ENCODE results near the gene GLCE.

GLCE gene

DNA sequence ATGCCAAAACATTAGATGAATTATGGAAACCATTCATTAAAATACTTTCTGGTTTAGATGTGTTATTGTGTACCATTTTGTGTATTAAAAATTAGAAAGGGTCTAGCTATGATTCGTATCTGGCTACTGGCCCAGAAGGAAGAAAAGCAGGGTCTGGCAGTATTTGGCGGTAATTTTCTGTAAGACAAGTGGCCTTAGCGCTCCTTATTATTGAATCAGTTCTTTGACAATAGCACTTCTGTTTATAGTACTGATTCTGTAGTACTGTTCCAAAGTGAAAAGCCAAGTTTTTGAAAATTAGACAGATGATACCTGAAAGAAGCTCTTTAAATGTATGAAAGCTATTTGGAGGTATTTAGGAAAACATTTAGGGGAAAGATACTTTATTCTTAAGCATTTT, 10.2 kb downstream of the GLCE start:
- Histone ChIP-seq H3K27ac (ENCODE audit: low read depth, low read length, poor library complexity, severe bottlenecking) (no peak overlapping the region), H3K27me3 (ENCODE audit: insufficient read depth, low read length) (no peaks in the 10 kb centered on the region), H3F3A (ENCODE audit: insufficient read depth, low read length) (no peaks in the 10 kb centered on the region; the same call in 1 of the 2 replicates), H3K4me2 (ENCODE audit: low read length) (no peak overlapping the region), H3K4me3 (ENCODE audit: low read depth, low read length, poor library complexity, severe bottlenecking) (no peak overlapping the region), H3K9ac (ENCODE audit: low read length) (no peak overlapping the region), H3K9me3 (ENCODE audit: low read length) (no peaks in the 10 kb centered on the region), H3K79me2 (ENCODE audit: insufficient read depth, low read length) (no peaks in the 10 kb centered on the region), H3K36me3 (ENCODE audit: insufficient read depth, low read length) (no peaks in the 10 kb centered on the region), H3K4me1 (ENCODE audit: insufficient read depth, low read length, severe bottlenecking) (no peaks in the 10 kb centered on the region), H3K9me2 (ENCODE audit: low read depth, low read length) (no peaks in the 10 kb centered on the region), H4K20me1 (ENCODE audit: insufficient read depth, low read length) (no peaks in the 10 kb centered on the region), H2AFZ (ENCODE audit: low read length) (no peak overlapping the region)
- TF ChIP-seq, protein P1, sequence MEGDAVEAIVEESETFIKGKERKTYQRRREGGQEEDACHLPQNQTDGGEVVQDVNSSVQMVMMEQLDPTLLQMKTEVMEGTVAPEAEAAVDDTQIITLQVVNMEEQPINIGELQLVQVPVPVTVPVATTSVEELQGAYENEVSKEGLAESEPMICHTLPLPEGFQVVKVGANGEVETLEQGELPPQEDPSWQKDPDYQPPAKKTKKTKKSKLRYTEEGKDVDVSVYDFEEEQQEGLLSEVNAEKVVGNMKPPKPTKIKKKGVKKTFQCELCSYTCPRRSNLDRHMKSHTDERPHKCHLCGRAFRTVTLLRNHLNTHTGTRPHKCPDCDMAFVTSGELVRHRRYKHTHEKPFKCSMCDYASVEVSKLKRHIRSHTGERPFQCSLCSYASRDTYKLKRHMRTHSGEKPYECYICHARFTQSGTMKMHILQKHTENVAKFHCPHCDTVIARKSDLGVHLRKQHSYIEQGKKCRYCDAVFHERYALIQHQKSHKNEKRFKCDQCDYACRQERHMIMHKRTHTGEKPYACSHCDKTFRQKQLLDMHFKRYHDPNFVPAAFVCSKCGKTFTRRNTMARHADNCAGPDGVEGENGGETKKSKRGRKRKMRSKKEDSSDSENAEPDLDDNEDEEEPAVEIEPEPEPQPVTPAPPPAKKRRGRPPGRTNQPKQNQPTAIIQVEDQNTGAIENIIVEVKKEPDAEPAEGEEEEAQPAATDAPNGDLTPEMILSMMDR (IDR thresholded peaks at IDR 0.05; ENCODE audit: low read length) = no peak
- TF ChIP-seq EZH2 (IDR thresholded peaks at IDR 0.05; ENCODE audit: borderline replicate concordance, low read length) = no peak

DNA sequence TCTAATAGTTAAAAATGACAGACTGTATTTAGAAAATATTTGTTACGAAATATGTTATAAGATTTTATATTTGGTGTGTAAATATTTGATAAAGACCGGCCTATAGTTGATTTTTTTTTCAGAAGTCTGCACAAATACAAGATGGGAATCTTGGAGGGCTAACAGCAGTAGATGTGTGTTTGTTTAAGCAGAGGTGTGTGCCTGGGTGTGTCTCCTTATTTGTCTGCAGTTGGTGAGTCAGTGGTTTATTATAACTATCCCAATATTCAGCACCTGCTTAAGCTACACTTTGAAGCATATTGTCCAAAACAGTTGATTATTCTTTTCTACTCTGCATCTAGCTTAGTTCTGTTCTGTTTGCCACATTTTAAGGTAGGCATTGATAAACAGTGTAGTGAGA, 12.4 kb downstream of the GLCE start:
- H3F3A ChIP-seq (ENCODE audit: insufficient read depth, low read length) = no peaks in the 10 kb centered on the region; the same call in 1 of the 2 replicates
- H3K36me3 ChIP-seq (ENCODE audit: insufficient read depth, low read length) = no peaks in the 10 kb centered on the region
- H3K4me1 ChIP-seq (ENCODE audit: insufficient read depth, low read length, severe bottlenecking) = no peaks in the 10 kb centered on the region
- H4K20me1 ChIP-seq (ENCODE audit: insufficient read depth, low read length) = no peaks in the 10 kb centered on the region
- no peak overlapping the region for H2AFZ ChIP-seq (ENCODE audit: low read length)
- no peak overlapping the region for H3K9ac ChIP-seq (ENCODE audit: low read length)
- H3K4me2 ChIP-seq (ENCODE audit: low read length) = no peak overlapping the region
- H3K79me2 ChIP-seq (ENCODE audit: insufficient read depth, low read length) = no peaks in the 10 kb centered on the region
- no peaks in the 10 kb centered on the region for H3K27me3 ChIP-seq (ENCODE audit: insufficient read depth, low read length)
- H3K4me3 ChIP-seq (ENCODE audit: low read depth, low read length, poor library complexity, severe bottlenecking) = no peak overlapping the region
- H3K27ac ChIP-seq (ENCODE audit: low read depth, low read length, poor library complexity, severe bottlenecking) = no peak overlapping the region
- H3K9me3 ChIP-seq (ENCODE audit: low read length) = no peaks in the 10 kb centered on the region
- TF ChIP-seq EZH2 (IDR thresholded peaks at IDR 0.05; ENCODE audit: borderline replicate concordance, low read length) = no peak
- TF ChIP-seq, protein P1 (IDR thresholded peaks at IDR 0.05; ENCODE audit: low read length) = no peak
- H3K9me2 ChIP-seq (ENCODE audit: low read depth, low read length) = no peaks in the 10 kb centered on the region

DNA sequence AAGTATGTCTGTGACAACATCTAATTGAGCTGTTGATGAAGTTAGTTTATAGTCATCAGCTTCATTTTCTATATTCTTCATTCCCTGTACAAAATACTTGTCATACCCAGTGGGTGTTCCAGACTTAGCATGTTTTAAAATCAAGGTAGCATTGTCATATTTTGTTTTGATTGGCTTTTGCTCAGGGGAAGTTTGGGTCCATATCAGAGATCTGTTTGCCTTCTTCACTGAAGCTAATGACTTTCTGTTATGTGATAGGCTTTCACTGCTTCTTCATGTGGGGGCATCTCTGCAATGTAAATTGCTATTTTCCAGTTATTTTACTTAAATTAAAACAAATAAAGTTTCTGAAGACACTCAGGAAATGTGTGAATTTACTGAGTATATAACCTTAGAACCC, 15.1 kb downstream of the GLCE start:
- Histone ChIP-seq H3K27ac (ENCODE audit: low read depth, low read length, poor library complexity, severe bottlenecking) (no peak overlapping the region), H3F3A (ENCODE audit: insufficient read depth, low read length) (no peaks in the 10 kb centered on the region; the same call in 1 of the 2 replicates), H3K9ac (ENCODE audit: low read length) (no peak overlapping the region), H3K27me3 (ENCODE audit: insufficient read depth, low read length) (no peaks in the 10 kb centered on the region), H3K79me2 (ENCODE audit: insufficient read depth, low read length) (no peaks in the 10 kb centered on the region), H2AFZ (ENCODE audit: low read length) (no peak overlapping the region), H3K36me3 (ENCODE audit: insufficient read depth, low read length) (no peaks in the 10 kb centered on the region), H3K4me3 (ENCODE audit: low read depth, low read length, poor library complexity, severe bottlenecking) (no peak overlapping the region), H3K9me2 (ENCODE audit: low read depth, low read length) (no peaks in the 10 kb centered on the region), H3K4me1 (ENCODE audit: insufficient read depth, low read length, severe bottlenecking) (no peaks in the 10 kb centered on the region), H3K9me3 (ENCODE audit: low read length) (no peaks in the 10 kb centered on the region), H3K4me2 (ENCODE audit: low read length) (no peak overlapping the region), H4K20me1 (ENCODE audit: insufficient read depth, low read length) (no peaks in the 10 kb centered on the region)
- TF ChIP-seq, protein P1 (IDR thresholded peaks at IDR 0.05; ENCODE audit: low read length) = no peak
- no peak for TF ChIP-seq EZH2 (IDR thresholded peaks at IDR 0.05; ENCODE audit: borderline replicate concordance, low read length)
